COR-L47 (cell line): ENCODE results near the gene SCN5A.

ENCODE experiments used
- DNase-seq: peaks from one replicate; lab custom pipeline; 2025; lab: John Stamatoyannopoulos, UW

The SCN5A gene

GRCh38 chr3:38599886-38600285 is 49.6 kb downstream of the SCN5A start:
- DNase-seq = no peak

- DNase-seq = no peak
Observed at GRCh38 chr3:38598791-38599190, 50.7 kb downstream of the SCN5A start.

GRCh38 chr3:38597502-38598060 is 51.9 kb downstream of the SCN5A start:
- DNase-seq = no peak

- DNase-seq = no peak
Observed at GRCh38 chr3:38595393-38595792, 54.1 kb downstream of the SCN5A start.

- DNase-seq = no peak
Observed at GRCh38 chr3:38590521-38590920, 59.0 kb downstream of the SCN5A start.

- no peak for DNase-seq
Observed at GRCh38 chr3:38588995-38589937, 60.2 kb downstream of the SCN5A start.

GRCh38 chr3:38588371-38588971 is 61.0 kb downstream of the SCN5A start:
- DNase-seq = no peak

- DNase-seq = no peak
Observed at GRCh38 chr3:38587548-38588131, 61.8 kb downstream of the SCN5A start.

GRCh38 chr3:38586546-38587520 is 62.7 kb downstream of the SCN5A start:
- DNase-seq = no peak

GRCh38 chr3:38585791-38586420 is 63.6 kb downstream of the SCN5A start:
- DNase-seq = no peak

- no peak for DNase-seq
Observed at GRCh38 chr3:38583688-38584087, 65.8 kb downstream of the SCN5A start.

- DNase-seq = no peak
Observed at GRCh38 chr3:38582941-38583645, 66.4 kb downstream of the SCN5A start.

- DNase-seq = no peak
Observed at GRCh38 chr3:38582316-38582715, 67.2 kb downstream of the SCN5A start.

GRCh38 chr3:38581774-38582173 is 67.7 kb downstream of the SCN5A start:
- no peak for DNase-seq

GRCh38 chr3:38580450-38581382 is 68.8 kb downstream of the SCN5A start:
- DNase-seq = no peak

GRCh38 chr3:38579551-38580449 is 69.7 kb downstream of the SCN5A start:
- no peak for DNase-seq

GRCh38 chr3:38579141-38579540 is 70.3 kb downstream of the SCN5A start:
- DNase-seq = no peak

- DNase-seq = no peak
Observed at GRCh38 chr3:38578551-38578950, 70.9 kb downstream of the SCN5A start.
